GM18517 (cell line): ENCODE data around the gene PNMT.

ENCODE experiments used
- ATAC-seq: cut with Tn5 transposase; IDR thresholded peaks from one replicate; pipeline ENCODE4 v1.9.1; 2021; ENCODE audit warnings: mild to moderate bottlenecking, moderate library complexity; ENCODE audit not compliant: unreplicated experiment

The PNMT gene

GRCh38 chr17:39666601-39667261 is 1.5 kb upstream of the PNMT start:
- ATAC-seq, result no peak

DNA sequence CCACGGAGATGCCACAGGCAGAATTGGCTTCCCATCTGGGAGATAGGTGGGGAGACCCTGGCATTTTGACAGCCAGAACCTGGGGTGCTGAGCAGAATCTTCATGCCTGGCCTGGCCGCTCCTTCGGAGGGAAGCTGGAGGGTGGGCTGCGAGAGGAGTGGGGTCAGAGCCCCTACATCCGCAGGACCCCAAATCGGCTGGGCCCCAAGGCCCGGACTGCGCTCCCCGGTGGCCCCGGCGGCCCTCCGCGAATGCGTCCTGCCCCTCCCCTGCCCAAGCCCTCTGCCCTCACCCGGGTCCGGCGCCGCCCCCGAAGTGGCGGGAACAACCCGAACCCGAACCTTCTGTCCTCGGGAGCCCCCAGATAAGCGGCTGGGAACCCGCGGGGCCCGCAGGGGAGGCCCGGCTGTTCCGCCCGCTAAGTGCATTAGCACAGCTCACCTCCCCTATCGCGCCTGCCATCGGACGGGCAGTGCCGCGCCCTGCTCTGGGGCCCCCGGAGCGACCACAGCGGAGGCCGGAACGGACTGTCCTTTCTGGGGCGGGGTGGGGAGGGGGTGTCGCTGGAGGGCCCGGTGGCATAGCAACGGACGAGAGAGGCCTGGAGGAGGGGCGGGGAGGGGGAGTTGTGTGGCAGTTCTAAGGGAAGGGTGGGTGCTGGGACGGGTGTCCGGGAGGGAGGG is 850 bp upstream of the PNMT start:
- no peak for ATAC-seq

DNA sequence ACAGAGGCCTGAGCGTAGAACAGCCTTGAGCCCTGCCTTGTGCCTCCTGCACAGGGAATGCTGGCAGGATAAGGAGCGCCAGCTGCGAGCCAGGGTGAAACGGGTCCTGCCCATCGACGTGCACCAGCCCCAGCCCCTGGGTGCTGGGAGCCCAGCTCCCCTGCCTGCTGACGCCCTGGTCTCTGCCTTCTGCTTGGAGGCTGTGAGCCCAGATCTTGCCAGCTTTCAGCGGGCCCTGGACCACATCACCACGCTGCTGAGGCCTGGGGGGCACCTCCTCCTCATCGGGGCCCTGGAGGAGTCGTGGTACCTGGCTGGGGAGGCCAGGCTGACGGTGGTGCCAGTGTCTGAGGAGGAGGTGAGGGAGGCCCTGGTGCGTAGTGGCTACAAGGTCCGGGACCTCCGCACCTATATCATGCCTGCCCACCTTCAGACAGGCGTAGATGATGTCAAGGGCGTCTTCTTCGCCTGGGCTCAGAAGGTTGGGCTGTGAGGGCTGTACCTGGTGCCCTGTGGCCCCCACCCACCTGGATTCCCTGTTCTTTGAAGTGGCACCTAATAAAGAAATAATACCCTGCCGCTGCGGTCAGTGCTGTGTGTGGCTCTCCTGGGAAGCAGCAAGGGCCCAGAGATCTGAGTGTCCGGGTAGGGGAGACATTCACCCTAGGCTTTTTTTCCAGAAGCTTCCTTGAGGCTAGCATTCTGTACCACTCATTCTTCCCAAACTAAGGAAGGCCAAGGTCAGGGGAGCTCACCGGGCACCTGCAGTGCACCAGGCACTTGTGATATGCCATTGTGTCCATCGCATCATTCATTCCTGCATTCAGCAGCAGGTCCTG is 1.9 kb downstream of the PNMT start:
- ATAC-seq, result no peak

- ATAC-seq, result no peak
These were observed 2.5 kb downstream of the PNMT start for GRCh38 chr17:39670746-39671145.

DNA sequence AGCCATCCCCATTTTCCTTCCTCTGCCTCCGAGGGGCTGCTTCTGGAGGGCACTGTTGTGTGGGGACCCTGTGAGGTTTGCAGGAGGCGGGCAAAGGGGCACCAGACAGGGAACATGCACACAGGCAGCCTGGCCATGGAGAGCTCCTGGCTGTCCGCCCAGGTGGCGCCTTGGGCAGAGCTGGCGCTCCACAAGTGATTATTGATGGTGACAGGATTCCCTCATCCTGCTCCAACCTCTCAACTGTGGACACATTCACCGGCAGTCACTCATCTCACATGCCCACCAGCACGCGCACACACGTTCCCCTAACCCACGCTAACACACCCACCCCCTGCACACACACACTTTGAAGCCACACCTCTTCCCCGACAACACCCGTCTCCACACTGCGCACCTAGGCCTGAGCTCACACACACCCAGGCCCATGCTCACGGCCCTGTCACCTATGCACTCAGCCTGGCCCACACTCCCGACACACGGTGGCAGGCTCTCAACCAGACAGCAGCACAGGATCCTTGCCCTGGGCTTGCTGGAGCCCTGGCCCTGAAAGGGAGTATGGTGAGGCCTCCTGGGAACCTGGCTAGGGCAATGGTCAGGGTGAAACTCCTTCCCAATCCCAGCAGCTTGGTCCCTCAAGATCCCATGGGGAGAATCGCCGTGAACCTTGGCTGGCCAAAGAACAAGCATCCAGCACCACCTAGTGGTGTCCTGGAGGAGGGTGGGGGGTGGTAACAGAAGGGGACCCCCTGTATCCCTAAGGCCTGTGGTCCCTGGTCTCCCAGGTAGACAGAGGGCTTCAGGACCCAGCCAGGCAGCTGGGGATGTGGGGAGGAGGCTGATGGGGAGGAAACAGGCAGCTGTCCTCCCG is 3.6 kb downstream of the PNMT start:
- no peak for ATAC-seq

- no peak for ATAC-seq
These were observed 4.5 kb downstream of the PNMT start for GRCh38 chr17:39672522-39673334.

DNA sequence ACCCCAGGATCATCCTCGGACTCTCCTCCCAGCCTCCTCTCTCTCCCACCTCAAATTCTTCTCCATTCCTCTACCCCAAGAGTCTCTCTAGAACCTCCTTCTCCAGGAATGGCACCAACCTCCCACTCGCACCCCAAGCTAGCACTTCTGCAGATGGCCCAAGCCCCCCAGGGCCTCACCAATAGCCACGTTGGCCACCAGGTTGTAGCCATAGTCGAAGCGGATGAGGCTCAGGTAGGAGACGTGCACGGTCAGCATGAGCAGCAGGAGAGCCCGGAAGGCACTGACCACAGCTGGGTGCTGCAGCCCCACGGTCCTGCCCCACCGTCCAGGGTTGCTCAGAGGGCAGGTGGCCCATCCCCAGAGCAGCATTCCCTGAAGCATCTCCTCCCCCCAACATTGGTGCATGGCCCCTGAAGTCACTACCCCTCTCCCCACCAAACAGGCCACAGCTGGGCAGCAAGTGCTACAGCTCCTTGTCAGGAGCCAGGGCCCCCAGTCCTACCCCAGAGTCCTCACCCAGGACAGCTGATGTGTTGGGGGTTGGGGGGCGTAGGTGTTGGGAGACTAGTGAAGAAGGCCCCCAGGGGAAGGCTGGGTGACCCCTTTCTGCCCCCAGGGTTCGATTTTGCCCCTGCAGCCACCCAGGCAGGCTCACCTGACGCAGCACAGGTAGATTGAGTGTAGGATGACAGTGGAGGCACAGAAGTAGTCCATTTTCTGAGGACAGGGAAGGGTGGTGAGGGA is 5.3 kb downstream of the PNMT start:
- no peak for ATAC-seq

- ATAC-seq, result no peak
These were observed 5.9 kb downstream of the PNMT start for GRCh38 chr17:39674179-39674578.

DNA sequence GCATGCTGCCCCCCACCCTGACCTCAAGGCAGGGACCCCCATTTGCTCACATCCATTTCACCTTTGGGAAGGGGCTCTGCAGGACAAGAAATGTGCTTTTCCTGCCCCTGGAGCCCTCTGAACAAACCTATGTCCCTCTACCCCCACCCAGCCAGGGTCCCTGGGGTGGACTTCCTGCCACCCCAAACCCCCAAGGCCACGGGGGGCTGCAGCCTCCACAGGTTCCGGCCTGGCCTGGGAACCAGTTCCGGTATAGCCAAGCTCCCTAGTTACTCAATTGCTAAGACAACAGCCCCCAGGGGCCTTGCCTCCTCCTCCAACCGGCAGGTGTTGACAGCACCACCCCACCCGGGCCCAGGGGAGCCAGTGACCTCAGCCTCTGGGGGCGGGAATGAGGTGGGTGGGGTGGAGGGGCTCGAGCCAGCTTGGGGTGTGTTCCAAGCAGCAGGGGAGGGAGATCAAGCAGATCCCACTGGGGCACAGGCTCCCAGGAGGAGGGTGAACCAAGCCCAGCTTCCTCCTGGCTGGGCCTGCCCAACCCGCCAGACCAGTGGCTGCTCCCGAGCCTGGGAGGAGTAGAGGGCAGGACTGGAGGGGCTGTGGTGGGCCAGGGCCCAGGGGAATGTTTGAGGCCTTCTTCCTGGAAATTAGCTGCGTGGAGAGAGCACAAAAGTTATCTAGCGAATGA is 6.6 kb downstream of the PNMT start:
- ATAC-seq, result no peak

- no peak for ATAC-seq
These were observed 7.3 kb downstream of the PNMT start for GRCh38 chr17:39675390-39676082.

DNA sequence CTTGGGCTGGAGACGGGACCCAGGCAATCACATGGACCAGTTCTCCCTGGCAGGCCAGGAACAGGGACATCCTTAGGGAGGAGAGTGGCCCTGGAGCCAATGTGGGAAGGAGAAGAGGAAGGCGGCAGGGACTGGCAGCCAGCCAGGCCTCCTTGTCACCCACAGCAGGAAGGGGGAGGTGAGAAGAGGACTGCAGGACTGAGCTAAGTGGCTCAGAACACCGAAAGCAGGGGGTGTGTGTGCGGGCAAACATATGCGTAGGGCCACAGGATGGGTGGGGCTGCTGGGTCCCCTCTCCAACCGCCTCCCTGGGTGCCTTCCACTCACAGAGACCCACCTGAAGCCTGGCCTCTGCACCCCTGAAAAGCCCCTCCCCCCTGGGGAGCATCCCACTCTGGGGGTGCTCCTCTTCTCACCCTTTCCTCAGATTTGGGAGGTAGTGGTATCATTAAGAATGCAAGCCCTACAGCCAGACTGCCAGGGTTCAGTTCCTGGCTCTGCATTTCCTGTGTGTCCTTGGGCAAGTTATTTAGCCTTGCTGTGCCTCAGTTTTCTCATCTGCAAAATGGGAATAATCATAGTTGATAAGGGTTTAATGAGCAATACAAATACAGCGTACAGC is 8.1 kb downstream of the PNMT start:
- ATAC-seq, result no peak

DNA sequence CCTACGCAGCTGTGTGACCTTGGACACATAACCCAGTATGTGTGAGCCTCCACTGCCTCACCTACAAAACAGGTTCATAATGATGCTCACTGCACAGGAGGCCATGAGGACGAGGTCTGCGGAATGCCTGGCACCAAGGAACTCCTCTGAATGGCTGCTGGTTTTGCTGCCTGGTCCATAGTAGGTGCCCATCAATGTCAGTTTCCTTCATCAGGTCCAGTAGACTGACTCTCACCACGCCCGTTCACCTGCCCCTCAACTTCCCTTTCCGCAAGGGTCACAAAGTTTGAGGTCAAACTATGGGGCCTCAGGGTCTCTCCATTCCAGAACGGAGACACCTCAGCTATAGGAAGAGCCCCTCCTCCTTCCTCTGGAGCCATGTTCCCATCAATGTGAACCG is 8.8 kb downstream of the PNMT start:
- no peak for ATAC-seq

DNA sequence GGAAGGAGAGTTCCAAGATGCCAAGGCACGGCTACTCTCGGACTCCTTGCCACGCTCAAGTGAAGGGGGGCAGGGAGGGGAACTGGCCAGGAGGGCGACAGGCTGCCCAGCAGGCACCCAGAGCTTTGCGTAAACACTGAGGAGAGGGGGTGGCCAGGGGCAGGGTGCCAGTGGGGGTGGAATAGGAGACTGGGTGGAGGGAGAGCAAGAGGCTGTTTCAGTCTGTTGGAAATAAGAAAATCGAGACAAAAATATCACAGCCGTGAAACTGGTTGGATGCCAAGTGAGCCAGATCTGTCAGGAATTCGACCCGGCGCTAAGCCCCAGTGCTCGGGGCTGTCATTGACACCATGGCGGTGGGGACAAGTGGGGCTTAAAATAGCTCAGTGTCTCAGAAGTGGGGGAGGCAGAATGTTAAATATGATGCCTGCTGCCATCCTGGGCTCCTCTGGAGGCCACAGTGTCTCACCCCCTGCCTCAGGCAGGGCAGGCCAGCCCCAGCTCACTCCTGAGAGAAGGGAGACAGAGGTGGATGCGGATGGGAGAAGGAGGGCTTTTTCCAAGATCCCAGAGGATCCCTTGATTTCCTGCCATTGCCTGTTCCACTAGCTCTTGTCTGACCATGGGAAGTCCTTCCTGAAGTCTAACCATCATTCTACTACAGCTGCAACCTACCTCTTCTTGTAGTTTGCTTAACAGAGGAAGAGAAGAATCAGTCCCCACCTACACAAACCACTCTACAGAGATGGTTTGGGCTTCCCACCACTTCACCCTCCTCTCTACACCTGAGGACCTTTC is 9.5 kb downstream of the PNMT start:
- no peak for ATAC-seq

- no peak for ATAC-seq
These were observed 10.3 kb downstream of the PNMT start for GRCh38 chr17:39678340-39679116.

- no peak for ATAC-seq
These were observed 11.4 kb downstream of the PNMT start for GRCh38 chr17:39679521-39680192.
